Stimulated activated CD8-positive, alpha-beta memory T cell treated with anti-CD3 and anti-CD28 coated beads, Interleukin-12 subunit alpha, Interleukin-12 subunit beta, amount 100 ng/mL, for 24 hours (primary cell): ENCODE measurements around the gene MEF2A.
A peak's percentile ranks its signal among the peaks of the same experiment; 100 is the strongest.
"Not testable (repeated sequence)": the region's sequence is repeated elsewhere in the genome, so short reads cannot be mapped to it uniquely, and the experiment has no call there.

ENCODE experiments used
- DNase-seq: peaks from one replicate; pipeline ENCODE4 v3.0.0-alpha.2; 2020; ENCODE audit errors: extremely low read depth

The MEF2A gene

GRCh38 chr15:99731336-99732123 lies 165.7 kb downstream of the MEF2A start:
- DNase-seq, result no peak

GRCh38 chr15:99732124-99732750 lies 166.5 kb downstream of the MEF2A start:
- DNase-seq, result no peak

- no peak for DNase-seq
Measured at GRCh38 chr15:99732751-99733267, 167.0 kb downstream of the MEF2A start.

GRCh38 chr15:99733268-99734039 lies 167.7 kb downstream of the MEF2A start, which contains the start of gene LYSMD4:
Gene LYSMD4 (minus strand): TSS chr15:99733437. CDS start chr15:99731999, 1,438 bp downstream.
- DNase-seq, result peak; percentile 99

GRCh38 chr15:99734040-99734291 lies 168.2 kb downstream of the MEF2A start:
- not testable (repeated sequence) for DNase-seq

- DNase-seq, result no peak
Measured at GRCh38 chr15:99734575-99734974, 168.8 kb downstream of the MEF2A start.

- DNase-seq, result no peak
Measured at GRCh38 chr15:99735868-99736267, 170.1 kb downstream of the MEF2A start.

- no peak for DNase-seq
Measured at GRCh38 chr15:99736702-99737101, 170.9 kb downstream of the MEF2A start.

- no peak for DNase-seq
Measured at GRCh38 chr15:99738021-99738847, 172.4 kb downstream of the MEF2A start.

GRCh38 chr15:99741835-99742234 lies 176.1 kb downstream of the MEF2A start:
- no peak for DNase-seq

- DNase-seq, result no peak
Measured at GRCh38 chr15:99744142-99744541, 178.4 kb downstream of the MEF2A start.

- no peak for DNase-seq
Measured at GRCh38 chr15:99745370-99746086, 179.7 kb downstream of the MEF2A start.

GRCh38 chr15:99749386-99749785 lies 183.6 kb downstream of the MEF2A start:
- DNase-seq, result no peak

- DNase-seq, result not testable (repeated sequence)
Measured at GRCh38 chr15:99750326-99750725, 184.5 kb downstream of the MEF2A start.

- no peak for DNase-seq
Measured at GRCh38 chr15:99752556-99752955, 186.8 kb downstream of the MEF2A start.

- DNase-seq, result no peak
Measured at GRCh38 chr15:99753066-99753465, 187.3 kb downstream of the MEF2A start.

- DNase-seq, result no peak
Measured at GRCh38 chr15:99755692-99756409, 190.1 kb downstream of the MEF2A start.

- no peak for DNase-seq
Measured at GRCh38 chr15:99762288-99762687, 196.5 kb downstream of the MEF2A start.

GRCh38 chr15:99763827-99764226 lies 198.0 kb downstream of the MEF2A start:
- no peak for DNase-seq

- no peak for DNase-seq
Measured at GRCh38 chr15:99764522-99764921, 198.7 kb downstream of the MEF2A start.
